ENCODE measurements around the gene RNF38.
"Not testable (repeated sequence)": the region's sequence is repeated elsewhere in the genome, so short reads cannot be mapped to it uniquely, and the experiment has no call there.

RNF38 gene

DNA sequence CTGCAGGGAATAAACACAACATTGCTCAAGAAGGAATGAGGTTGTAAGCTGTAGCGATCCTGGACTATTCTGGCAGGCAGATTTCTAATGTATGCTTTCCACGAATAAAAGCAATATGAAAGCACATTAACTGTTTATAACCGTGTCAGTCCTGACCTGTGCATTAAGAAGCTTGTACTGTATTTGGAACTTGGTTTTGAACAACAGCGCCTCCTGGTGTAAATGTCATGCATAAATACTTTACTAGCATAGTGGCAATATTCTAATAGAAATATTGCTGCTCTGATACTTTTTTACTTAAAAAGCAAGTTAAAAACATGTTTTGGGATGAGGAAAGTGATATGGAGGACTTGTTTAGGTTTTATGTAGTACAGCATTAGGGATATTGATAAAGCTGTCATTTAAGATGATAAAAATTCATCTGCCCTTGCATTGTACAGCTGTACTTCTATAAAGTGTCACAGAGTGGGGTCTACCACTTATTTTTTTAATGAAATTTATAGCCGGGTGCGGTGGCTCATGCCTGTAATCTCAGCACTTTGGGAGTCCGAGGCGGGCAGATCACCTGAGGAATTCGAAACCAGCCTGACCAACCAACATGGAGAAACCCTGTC lies 71.2 kb downstream of the RNF38 start:
- TF ChIP-seq, protein P1, sequence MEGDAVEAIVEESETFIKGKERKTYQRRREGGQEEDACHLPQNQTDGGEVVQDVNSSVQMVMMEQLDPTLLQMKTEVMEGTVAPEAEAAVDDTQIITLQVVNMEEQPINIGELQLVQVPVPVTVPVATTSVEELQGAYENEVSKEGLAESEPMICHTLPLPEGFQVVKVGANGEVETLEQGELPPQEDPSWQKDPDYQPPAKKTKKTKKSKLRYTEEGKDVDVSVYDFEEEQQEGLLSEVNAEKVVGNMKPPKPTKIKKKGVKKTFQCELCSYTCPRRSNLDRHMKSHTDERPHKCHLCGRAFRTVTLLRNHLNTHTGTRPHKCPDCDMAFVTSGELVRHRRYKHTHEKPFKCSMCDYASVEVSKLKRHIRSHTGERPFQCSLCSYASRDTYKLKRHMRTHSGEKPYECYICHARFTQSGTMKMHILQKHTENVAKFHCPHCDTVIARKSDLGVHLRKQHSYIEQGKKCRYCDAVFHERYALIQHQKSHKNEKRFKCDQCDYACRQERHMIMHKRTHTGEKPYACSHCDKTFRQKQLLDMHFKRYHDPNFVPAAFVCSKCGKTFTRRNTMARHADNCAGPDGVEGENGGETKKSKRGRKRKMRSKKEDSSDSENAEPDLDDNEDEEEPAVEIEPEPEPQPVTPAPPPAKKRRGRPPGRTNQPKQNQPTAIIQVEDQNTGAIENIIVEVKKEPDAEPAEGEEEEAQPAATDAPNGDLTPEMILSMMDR (IDR thresholded peaks at IDR 0.05; ENCODE audit: extremely low read depth, missing control alignments), result peak; percentile 43
- peak; percentile 60 for DNase-seq (ENCODE audit: low spot score)

DNA sequence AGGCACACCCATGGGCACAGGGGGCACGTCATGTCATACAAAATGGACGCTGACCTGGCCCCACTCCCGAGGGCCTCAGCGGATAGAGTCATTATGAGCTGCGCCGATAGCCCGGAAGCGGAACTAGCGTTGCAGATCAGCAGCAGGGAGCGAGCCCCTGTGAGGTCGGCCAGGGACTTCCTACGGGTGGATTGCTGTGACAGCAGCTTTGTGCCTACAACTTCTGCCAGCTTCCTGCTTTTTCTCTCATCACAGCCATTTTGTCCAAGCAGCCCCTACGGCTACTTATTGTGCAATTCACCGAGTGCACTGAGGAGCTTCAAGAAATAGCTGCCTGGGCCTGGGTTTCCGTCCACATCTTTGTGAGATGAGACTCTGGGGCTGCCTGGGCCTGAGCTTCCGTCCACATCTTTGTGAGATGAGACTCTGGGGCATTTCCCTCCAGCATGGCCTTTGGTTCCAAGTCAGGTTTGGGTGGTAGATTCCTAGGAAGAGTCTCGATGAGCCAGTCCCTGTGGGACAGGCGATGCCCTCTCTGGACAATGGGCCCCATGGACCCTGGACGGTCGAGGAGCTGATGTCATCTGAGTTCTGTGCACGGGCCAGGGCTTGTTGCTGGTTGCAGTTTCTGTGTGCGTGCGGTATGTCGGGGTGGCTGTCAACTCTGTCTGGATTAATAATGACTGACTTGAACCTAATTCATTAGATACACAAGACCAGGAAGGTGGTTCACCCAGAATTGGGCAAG lies 74.8 kb downstream of the RNF38 start:
- no peak for DNase-seq (ENCODE audit: low spot score)
- TF ChIP-seq, protein P1 (IDR thresholded peaks at IDR 0.05; ENCODE audit: extremely low read depth, missing control alignments), result no peak

DNA sequence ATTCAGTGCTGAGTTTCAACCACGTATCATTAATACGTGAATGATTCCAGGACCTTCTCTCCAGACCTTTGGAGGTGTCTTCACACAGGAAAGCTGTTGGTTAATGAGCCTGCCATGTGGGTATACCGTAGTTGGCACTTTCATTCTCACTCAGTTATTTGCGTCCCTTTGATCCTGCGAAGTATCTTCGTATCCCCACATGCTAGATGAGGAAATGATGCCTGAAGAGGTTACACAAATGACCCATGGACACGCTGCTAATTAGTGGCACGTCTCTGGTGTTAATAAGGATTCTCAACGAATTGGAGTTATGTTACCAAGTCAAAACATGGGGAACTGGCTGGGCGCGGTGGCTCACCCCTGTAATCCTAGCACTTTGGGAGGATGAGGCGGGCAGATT lies 76.1 kb downstream of the RNF38 start:
- TF ChIP-seq, protein P1 (IDR thresholded peaks at IDR 0.05; ENCODE audit: extremely low read depth, missing control alignments), result no peak
- no peak for DNase-seq (ENCODE audit: low spot score)

DNA sequence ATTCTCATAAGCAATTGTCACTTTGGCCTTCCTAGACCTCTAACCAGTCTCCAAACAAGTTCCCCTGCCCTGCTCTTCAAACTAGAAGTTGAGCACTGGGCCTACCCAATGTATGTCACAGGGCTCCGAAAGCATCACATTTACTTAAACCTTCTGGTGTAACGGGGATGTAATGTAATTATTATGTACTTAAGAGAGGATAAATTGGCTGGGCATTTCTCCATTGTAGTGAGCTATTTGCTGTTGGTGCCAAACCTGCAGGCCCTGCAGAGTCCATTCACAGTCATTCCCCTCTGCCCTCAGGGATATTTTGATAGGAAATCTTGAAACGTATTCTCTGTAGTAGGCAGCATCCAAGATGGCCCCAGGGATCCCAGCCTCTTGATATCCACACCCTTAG lies 77.6 kb downstream of the RNF38 start:
- TF ChIP-seq, protein P1 (IDR thresholded peaks at IDR 0.05; ENCODE audit: extremely low read depth, missing control alignments), result no peak
- no peak for DNase-seq (ENCODE audit: low spot score)

DNA sequence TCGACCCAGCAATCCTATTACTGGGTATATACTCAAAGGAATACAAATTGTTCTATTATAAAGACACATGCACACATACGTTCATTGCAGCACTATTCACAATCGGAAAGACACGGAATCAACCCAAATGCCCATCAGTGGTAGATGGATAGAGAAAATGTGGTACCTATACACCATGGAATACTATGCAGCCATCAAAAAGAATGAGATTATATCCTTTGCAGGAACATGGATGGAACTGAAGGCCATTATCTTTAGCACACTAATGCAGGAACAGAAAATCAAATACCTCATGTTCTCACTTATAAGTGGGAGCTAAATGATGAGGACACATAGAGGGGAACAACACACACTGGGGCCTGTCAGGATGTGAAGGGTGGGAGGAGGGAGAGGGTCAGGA lies 78.2 kb downstream of the RNF38 start:
- DNase-seq (ENCODE audit: low spot score), result not testable (repeated sequence)

DNA sequence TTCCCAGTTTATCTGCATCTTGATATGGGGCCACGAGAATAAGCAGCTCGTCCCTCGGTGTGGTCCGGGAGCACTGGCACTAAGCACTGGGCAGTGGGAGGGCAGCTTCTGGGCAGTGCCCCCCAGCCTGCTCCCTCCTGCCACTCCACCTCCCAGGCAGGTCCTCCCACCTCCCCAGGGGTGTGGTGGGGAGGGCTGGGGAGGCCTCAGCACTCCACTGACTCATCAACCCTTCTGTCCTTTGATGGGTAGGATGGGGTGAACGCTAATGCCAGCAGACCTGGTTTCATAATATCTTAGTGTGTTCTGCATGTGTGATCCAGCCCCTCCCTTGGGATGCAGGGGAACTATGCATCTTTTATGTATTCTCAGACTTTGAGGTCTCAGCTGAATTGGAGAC lies 79.6 kb downstream of the RNF38 start:
- TF ChIP-seq, protein P1 (IDR thresholded peaks at IDR 0.05; ENCODE audit: extremely low read depth, missing control alignments), result no peak
- DNase-seq (ENCODE audit: low spot score), result no peak

DNA sequence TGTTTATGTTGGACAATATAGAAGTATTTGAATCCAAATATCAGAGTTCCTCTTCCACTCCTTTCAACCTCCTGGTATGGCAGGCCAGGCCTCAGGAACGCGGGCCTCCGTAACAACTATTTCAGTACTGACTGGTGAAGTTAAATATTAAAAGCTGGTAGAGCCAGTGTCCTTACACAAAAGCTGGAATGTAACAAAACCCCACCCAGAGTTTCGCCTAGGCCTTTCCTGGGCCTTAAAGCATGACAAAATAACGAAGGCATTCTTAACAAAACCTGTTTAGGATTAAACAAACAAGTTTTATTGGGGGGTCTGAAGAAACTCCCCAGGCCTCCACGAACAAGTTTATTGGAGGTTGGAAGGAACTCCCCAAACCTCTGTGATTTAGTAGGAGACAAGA lies 80.3 kb downstream of the RNF38 start:
- DNase-seq (ENCODE audit: low spot score), result no peak
- TF ChIP-seq, protein P1 (IDR thresholded peaks at IDR 0.05; ENCODE audit: extremely low read depth, missing control alignments), result no peak

DNA sequence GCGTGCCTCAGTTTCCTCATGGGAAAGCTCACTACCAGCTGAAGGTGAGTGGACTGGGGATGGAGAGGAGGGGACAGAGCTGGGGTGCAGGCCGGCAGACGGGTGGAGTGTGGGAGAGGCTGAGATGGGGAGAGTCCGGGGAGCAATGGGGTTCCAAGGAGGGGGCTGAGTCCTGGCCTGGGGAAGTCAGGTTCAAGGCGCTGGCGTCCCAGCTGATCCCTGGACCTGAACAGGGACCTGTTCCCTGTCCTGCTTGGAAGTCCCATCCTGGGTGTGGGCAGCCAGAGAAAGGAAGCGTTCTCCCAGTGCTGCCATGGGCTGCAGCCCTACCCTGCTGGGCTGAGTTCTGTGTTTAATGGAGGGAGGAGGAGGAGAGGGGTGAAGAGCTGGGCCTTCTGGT lies 80.9 kb downstream of the RNF38 start:
- TF ChIP-seq, protein P1 (IDR thresholded peaks at IDR 0.05; ENCODE audit: extremely low read depth, missing control alignments), result no peak
- no peak for DNase-seq (ENCODE audit: low spot score)
